AG09309 (cell line): Measurements from ENCODE around the gene TMEM190.
"Not testable (repeated sequence)": the region's sequence is repeated elsewhere in the genome, so short reads cannot be mapped to it uniquely, and the experiment has no call there.

ENCODE experiments used
- DNase-seq: peaks from one replicate; pipeline ENCODE4 v3.0.0-alpha.2; 2010; ENCODE audit warnings: low read depth
- H3K4me3 ChIP-seq: 2 replicates; pipeline ENCODE4 v1.5.1; 2011; ENCODE audit warnings: mild to moderate bottlenecking, low read depth, low read length, moderate library complexity; ENCODE audit not compliant: control insufficient read depth
- TF ChIP-seq, protein P1 (sequence below): IDR thresholded peaks from 2 replicates; pipeline ENCODE4 v1.5.1; 2011; ENCODE audit warnings: mild to moderate bottlenecking, low read depth, low read length, inconsistent platforms; ENCODE audit not compliant: insufficient read depth, control insufficient read depth; ENCODE audit errors: missing control alignments

Gene TMEM190

DNA sequence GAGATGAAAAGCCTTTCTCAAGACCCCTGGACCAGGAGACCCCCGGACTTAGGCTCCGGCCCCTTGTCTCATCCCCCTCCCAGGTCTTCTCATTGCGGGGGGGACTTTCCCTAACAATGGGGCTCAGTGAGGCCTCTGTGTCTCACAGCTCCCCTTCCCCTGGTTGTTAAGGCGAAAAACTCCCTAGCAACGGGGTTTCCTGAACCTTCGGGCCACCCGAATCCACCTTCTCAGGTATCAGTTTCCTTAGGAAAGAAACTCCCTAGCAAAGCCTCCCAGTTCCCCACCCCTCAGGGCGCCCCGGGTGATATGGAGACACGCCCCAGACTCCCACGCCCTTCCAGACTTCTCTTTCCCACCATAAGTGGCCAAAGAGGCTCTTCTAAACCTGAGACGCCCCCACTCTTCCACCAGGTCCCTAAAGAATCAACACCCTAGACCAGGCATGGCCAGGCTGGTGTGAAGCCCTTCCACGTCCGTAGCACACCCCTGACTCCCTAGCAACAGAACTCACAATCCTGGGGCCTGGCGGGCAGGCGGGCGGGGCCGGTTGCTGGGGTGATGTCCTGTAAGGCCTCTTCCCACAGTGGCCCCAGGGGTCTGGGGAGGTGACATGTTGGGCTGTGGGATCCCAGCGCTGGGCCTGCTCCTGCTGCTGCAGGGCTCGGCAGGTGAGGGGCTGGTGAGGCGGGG lies at the start of gene TMEM190:
Gene TMEM190 (plus strand): TSS at position 586 of the 693 bp plus-strand sequence. CDS start 28 bp downstream, at position 614.
- TF ChIP-seq, protein P1, sequence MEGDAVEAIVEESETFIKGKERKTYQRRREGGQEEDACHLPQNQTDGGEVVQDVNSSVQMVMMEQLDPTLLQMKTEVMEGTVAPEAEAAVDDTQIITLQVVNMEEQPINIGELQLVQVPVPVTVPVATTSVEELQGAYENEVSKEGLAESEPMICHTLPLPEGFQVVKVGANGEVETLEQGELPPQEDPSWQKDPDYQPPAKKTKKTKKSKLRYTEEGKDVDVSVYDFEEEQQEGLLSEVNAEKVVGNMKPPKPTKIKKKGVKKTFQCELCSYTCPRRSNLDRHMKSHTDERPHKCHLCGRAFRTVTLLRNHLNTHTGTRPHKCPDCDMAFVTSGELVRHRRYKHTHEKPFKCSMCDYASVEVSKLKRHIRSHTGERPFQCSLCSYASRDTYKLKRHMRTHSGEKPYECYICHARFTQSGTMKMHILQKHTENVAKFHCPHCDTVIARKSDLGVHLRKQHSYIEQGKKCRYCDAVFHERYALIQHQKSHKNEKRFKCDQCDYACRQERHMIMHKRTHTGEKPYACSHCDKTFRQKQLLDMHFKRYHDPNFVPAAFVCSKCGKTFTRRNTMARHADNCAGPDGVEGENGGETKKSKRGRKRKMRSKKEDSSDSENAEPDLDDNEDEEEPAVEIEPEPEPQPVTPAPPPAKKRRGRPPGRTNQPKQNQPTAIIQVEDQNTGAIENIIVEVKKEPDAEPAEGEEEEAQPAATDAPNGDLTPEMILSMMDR = no peak
- no peak within 1 kb of the TSS for H3K4me3 ChIP-seq
- DNase-seq = no peak

DNA sequence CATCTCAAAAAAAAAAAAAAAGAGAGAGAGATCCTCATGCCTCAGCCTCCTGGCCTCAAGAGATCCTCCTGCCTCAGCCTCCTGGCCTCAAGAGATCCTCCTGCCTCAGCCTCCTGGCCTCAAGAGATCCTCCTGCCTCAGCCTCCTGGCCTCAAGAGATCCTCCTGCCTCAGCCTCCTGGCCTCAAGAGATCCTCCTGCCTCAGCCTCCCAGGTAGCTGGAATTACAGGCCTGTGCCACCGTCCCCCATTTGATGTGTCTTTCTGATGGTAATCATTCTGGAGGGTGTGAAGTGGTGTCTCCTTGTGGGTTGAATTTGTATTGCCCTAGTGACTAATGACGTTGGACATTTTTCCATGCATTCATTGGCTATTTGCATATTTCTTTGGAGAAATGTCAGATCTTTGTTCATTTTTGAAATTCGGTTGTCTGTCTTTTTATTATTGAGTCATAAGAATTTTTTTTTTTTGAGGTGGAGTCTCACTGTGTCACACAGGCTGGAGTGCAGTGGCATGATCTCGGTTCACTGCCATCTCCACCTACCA lies 47.8 kb upstream of the TMEM190 start:
- not testable (repeated sequence) for DNase-seq, H3K4me3 ChIP-seq

DNA sequence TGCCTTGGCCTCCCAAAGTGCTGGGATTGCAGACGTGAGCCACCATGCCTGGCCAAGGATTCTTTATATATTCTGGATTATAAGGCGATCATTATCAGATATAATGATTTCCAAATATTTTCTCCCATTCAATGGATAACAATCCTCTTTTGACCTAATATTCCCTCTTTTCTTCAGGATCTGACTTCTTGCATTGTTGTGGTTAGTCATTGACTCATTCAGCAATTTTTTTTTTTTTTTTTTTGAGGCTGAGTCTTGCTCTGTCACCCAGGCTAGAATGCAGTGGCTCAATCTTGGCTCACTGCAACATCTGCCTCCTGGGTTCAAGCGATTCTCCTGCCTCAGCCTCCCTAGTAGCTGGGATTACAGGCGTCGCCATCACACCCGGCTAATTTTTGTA lies 46.8 kb upstream of the TMEM190 start:
- DNase-seq, H3K4me3 ChIP-seq: not testable (repeated sequence)

DNA sequence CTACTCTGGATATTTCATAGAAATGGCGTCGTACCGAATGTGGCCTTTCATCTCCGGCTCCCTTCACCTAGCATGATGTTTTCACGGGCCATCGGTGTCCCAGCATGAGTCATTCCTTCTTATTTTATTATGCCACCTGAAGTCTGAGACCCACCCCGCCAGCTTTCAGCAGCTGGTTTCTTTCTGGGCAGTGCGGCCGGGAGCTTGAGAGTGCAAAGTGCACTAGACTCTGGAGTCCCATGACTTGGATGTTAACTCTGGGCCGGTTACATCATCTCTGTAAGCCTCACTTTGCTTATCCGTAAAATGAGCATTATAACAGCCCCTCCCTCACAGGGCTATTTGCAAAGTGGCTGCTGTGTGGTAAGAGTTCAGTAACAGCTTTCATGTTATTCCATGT lies 42.8 kb upstream of the TMEM190 start:
- TF ChIP-seq, protein P1 = no peak
- no peak overlapping the region for H3K4me3 ChIP-seq
- no peak for DNase-seq

DNA sequence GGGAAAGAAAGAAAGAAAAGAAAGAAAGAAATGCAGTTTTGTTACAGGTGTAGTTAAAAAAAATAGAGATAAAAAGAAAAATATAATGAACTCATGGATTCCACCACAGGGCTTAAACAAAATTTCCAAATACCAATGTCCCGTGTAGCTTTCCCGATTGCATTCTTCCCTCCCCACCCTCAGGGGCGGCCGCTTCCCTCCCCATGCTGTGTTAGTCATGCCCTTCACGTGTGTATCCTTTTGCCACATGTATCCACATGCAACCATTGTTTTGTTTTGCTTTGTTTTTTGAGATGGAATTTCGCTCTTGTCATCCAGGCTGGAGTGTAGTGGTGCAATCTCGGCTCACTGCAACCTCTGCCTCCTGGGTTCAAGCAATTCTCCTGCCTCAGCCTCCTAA lies 40.5 kb upstream of the TMEM190 start:
- peak; percentile 39 for DNase-seq
- TF ChIP-seq, protein P1 = no peak
- no peak overlapping the region for H3K4me3 ChIP-seq

DNA sequence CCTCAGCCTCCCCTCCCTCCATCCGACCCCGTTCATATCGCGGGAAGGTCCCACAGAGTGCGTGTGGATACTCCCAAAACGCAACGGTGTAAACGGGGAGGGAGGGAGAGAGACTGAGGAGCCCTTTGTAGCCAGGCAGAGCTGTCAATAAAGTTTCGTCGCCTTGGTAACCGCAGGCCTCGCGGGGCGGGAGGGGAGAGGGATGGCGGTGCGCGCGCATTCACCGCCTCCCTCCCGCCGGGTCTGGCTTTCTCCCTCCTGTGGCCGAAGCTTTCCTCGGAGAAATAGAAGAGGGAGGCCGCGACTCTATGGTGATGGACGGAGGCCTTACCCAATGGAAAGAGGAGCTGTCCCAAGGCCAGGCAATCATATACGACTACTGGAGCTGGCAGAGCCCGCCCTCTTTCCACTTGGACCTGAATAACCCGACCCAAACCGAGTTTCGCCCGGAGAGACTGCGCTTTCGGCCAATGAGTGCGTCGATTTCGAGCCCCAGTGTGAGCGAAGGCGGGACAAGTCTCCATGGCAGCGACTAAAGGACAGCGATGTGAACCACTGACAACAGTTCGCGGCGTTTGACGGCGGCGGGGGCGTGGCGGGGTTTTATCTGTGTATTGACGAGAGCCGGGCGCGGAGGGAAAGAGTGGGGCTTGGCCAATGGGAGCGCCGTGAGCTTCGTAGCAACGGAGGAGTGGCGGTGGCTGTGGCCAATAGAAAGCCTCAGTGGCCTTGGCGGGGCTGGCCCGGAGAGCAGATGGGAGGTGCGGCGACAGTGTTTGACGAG lies 37.3 kb upstream of the TMEM190 start, which contains the start of gene KMT5C:
Gene KMT5C (plus strand): TSS at position 772 of the 784 bp plus-strand sequence. CDS start 2,061 bp downstream, outside the sequence.
- H3K4me3 ChIP-seq = peak within 1 kb of the TSS; percentile 77
- TF ChIP-seq, protein P1 = peak; percentile 39
- peak; percentile 100 for DNase-seq

DNA sequence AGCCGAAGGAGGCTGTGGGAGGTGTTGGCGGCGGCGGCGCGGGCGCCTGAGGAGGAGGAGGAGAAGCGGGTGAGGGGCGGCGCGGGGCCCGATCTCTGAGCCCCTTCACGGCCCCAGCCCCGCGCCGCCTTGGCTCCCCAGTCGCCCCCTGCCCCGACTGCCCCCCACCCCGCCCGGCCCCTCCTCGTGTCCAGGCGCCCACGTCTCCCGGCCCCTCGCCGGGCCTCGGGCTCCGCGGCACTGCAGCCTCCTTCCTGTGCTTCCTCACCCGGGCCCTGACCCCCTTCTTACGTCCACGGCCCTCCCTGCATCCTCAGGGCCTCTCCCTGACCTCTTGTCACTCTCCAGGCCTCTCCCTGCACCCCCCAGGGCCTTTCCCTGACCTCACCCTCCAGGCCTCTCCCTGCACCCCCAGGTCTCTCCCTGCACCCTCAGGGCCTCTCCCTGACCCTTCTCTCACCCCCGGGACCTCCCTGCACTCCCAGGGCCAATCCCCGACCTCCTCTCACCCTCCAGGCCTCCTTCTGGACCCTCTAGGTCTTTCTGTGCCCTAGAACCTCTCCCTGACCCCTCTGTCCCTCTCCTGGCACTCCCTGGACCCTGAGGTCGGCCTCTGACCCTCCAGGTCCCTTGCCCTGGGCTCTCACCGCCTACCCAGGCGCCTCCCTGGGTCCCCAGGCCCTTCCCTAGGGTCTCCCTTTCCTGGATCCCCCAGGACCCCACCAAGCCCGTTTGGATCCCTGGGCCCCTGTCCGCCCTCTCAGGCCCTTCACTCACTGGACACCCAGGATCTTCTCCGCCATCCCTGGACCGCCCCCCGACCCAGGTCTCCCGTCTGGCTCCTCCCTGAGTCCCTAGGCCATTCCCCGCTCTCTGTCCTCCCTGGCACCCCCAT lies 36.5 kb upstream of the TMEM190 start:
- H3K4me3 ChIP-seq = peak overlapping the region; percentile 77
- TF ChIP-seq, protein P1 = no peak
- DNase-seq = no peak
